IMR-90 (cell line): Measurements from ENCODE around the gene IGFBP3. TPM values are rescaled to one million over a fixed set of nuclear protein-coding genes. Genes with fewer than 3 reads are reported as not detected.

Experiments used
- ATAC-seq: fragments of 200-7000 bp; cut with Tn5 transposase; 2 replicates; pipeline ENCODE4 v1.9.1; 2020; ENCODE audit warnings: low read depth, mild to moderate bottlenecking, moderate library complexity
- BruUV-seq: library from RNA; stranded (reverse); fragments of 400-500 nt; replicated peaks from 2 replicates; lab custom pipeline; 2021; lab: Mats Ljungman, UMichigan
- CTCF ChIA-PET: fragments of 300-600 bp; formaldehyde crosslinking; extraction: SDS; loops from one replicate; lab custom pipeline; 2021; ENCODE audit warnings: antibody characterized with exemption; lab: Yijun Ruan, JAX
- POLR2A ChIA-PET: fragments of 300-600 bp; sonication (Branson Sonifier 250); formaldehyde crosslinking; loops from one replicate; lab custom pipeline; 2022; ENCODE audit warnings: antibody characterized with exemption; ENCODE audit not compliant: unreplicated experiment; lab: Charles Lee
- DNase-seq: peaks from one replicate; pipeline ENCODE4 v3.0.0; 2013
- H2AFZ ChIP-seq: replicated peaks from 2 replicates; pipeline ENCODE3; 2013; ENCODE audit warnings: low read length, mild to moderate bottlenecking; ENCODE audit not compliant: poor library complexity
- H2AK5ac ChIP-seq: 2 replicates; pipeline ENCODE4 v1.6.1; 2013; ENCODE audit warnings: low read depth, low read length, inconsistent platforms
- H2AK9ac ChIP-seq: replicated peaks from 2 replicates; pipeline ENCODE3; 2013; ENCODE audit warnings: mild to moderate bottlenecking, low read depth, low read length, moderate library complexity; ENCODE audit not compliant: poor library complexity
- H2BK120ac ChIP-seq: 2 replicates; pipeline ENCODE4 v1.6.1; 2013; ENCODE audit warnings: low read depth, low read length, inconsistent platforms
- H2BK15ac ChIP-seq: 3 replicates; pipeline ENCODE4 v1.6.1; 2013; ENCODE audit warnings: low read depth, low read length, inconsistent platforms
- H2BK20ac ChIP-seq: 2 replicates; pipeline ENCODE4 v1.6.1; 2013; ENCODE audit warnings: low read depth, mild to moderate bottlenecking, inconsistent platforms, low read length, moderate library complexity
- H2BK5ac ChIP-seq: 2 replicates; pipeline ENCODE4 v1.6.1; 2013; ENCODE audit warnings: mild to moderate bottlenecking, low read depth, low read length, inconsistent platforms; ENCODE audit not compliant: poor library complexity, severe bottlenecking
- H3K14ac ChIP-seq: replicated peaks from 2 replicates; pipeline ENCODE4 v1.6.1; 2013; ENCODE audit warnings: low read depth, low read length, inconsistent platforms
- H3K18ac ChIP-seq: 2 replicates; pipeline ENCODE4 v1.6.1; 2013; ENCODE audit warnings: low read depth, low read length, control low read depth
- H3K23ac ChIP-seq: 2 replicates; pipeline ENCODE4 v1.6.1; 2013; ENCODE audit warnings: low read depth, low read length, inconsistent platforms
- H3K27ac ChIP-seq: 2 replicates; pipeline ENCODE4 v1.5.1; 2013; ENCODE audit warnings: mild to moderate bottlenecking, control low read depth, low read length; ENCODE audit not compliant: insufficient read depth
- H3K27me3 ChIP-seq: 2 replicates; pipeline ENCODE4 v1.6.1; 2013; ENCODE audit warnings: low read length; ENCODE audit not compliant: control insufficient read depth, insufficient read depth
- H3K36me3 ChIP-seq: 2 replicates; pipeline ENCODE4 v1.6.1; 2013; ENCODE audit warnings: low read length, mixed read lengths; ENCODE audit not compliant: control insufficient read depth, insufficient read depth
- H3K4ac ChIP-seq: 2 replicates; pipeline ENCODE4 v1.6.1; 2013; ENCODE audit warnings: low read depth, low read length, inconsistent platforms
- H3K4me1 ChIP-seq: 2 replicates; pipeline ENCODE4 v1.6.1; 2013; ENCODE audit warnings: low read length, mixed read lengths; ENCODE audit not compliant: control insufficient read depth, insufficient read depth
- H3K4me2 ChIP-seq: 2 replicates; pipeline ENCODE4 v1.6.1; 2013; ENCODE audit warnings: low read depth, mild to moderate bottlenecking, control low read depth, low read length, moderate library complexity
- H3K4me3 ChIP-seq: 2 replicates; pipeline ENCODE4 v1.5.1; 2013; ENCODE audit warnings: low read depth, mild to moderate bottlenecking, control low read depth, low read length, moderate library complexity; ENCODE audit not compliant: insufficient read depth
- H3K56ac ChIP-seq: 2 replicates; pipeline ENCODE4 v1.6.1; 2013; ENCODE audit warnings: low read length, inconsistent platforms; ENCODE audit not compliant: insufficient read depth; ENCODE audit errors: extremely low read depth
- H3K79me1 ChIP-seq, 2 experiments: 2 replicates each; pipeline ENCODE4 v1.6.1; 2013; ENCODE audit warnings: low read length in 2 of 2, inconsistent platforms in 1 of 2, low read depth in 1 of 2
- H3K9ac ChIP-seq: 2 replicates; pipeline ENCODE4 v1.6.1; 2013; ENCODE audit warnings: low read depth, low read length, control low read depth
- H3K9me1 ChIP-seq: 2 replicates; pipeline ENCODE4 v1.6.1; 2013; ENCODE audit warnings: low read length, inconsistent platforms; ENCODE audit not compliant: insufficient read depth
- H3K9me3 ChIP-seq: 2 replicates; pipeline ENCODE4 v1.6.1; 2013; ENCODE audit warnings: low read length; ENCODE audit not compliant: control insufficient read depth, insufficient read depth
- H4K20me1 ChIP-seq: 2 replicates; pipeline ENCODE4 v1.6.1; 2013; ENCODE audit warnings: low read length, inconsistent platforms; ENCODE audit not compliant: insufficient read depth
- H4K5ac ChIP-seq: 2 replicates; pipeline ENCODE4 v1.6.1; 2013; ENCODE audit warnings: mild to moderate bottlenecking, low read depth, low read length, control low read depth
- H4K8ac ChIP-seq, 2 experiments: 2 replicates each; pipeline ENCODE4 v1.6.1; 2013; ENCODE audit warnings: low read depth in 2 of 2, low read length in 2 of 2, control low read depth in 1 of 2, inconsistent platforms in 1 of 2
- H4K91ac ChIP-seq: 2 replicates; pipeline ENCODE4 v1.6.1; 2013; ENCODE audit warnings: low read depth, low read length, inconsistent platforms; ENCODE audit not compliant: insufficient read depth
- BHLHE40 ChIP-seq: fragments of 150-350 bp; IDR thresholded peaks from 2 replicates; pipeline ENCODE4 v1.6.1; 2016; ENCODE audit warnings: mild to moderate bottlenecking, low read depth, low read length
- CEBPB ChIP-seq: IDR thresholded peaks from 2 replicates; pipeline ENCODE4 v1.6.1; 2012; ENCODE audit warnings: low read depth, low read length, improper control_type of control experiment
- CHD1 ChIP-seq: IDR thresholded peaks from 2 replicates; pipeline ENCODE4 v1.6.1; 2012; ENCODE audit warnings: low read depth, low read length, improper control_type of control experiment
- CTCF ChIP-seq: conservative IDR thresholded peaks from 2 replicates; pipeline ENCODE4 v1.5.1; 2012; ENCODE audit warnings: mild to moderate bottlenecking, low read depth, low read length, improper control_type of control experiment
- ELK1 ChIP-seq: fragments of 150-350 bp; IDR thresholded peaks from 2 replicates; pipeline ENCODE4 v1.6.1; 2016; ENCODE audit warnings: low read depth, mild to moderate bottlenecking, low read length, moderate library complexity, borderline replicate concordance
- FOS ChIP-seq: fragments of 150-350 bp; IDR thresholded peaks from 2 replicates; pipeline ENCODE4 v1.6.1; 2016; ENCODE audit warnings: low read depth, low read length
- MAFK ChIP-seq: IDR thresholded peaks from 2 replicates; pipeline ENCODE4 v1.6.1; 2012; ENCODE audit warnings: low read depth, low read length, improper control_type of control experiment
- MAZ ChIP-seq: IDR thresholded peaks from 2 replicates; pipeline ENCODE4 v1.6.1; 2012; ENCODE audit warnings: low read depth, mild to moderate bottlenecking, low read length, improper control_type of control experiment, moderate library complexity, borderline replicate concordance
- NFE2L2 ChIP-seq: fragments of 150-350 bp; IDR thresholded peaks from 2 replicates; pipeline ENCODE4 v1.6.1; 2016; ENCODE audit warnings: low read depth, mild to moderate bottlenecking, low read length
- POLR2A ChIP-seq: IDR thresholded peaks from 2 replicates; pipeline ENCODE4 v1.6.1; 2012; ENCODE audit warnings: mild to moderate bottlenecking, low read depth, low read length
- RAD21 ChIP-seq: IDR thresholded peaks from 2 replicates; pipeline ENCODE4 v1.6.1; 2012; ENCODE audit warnings: low read length, improper control_type of control experiment
- RCOR1 ChIP-seq: IDR thresholded peaks from 2 replicates; pipeline ENCODE4 v1.6.1; 2012; ENCODE audit warnings: mild to moderate bottlenecking, low read length, improper control_type of control experiment; ENCODE audit not compliant: insufficient replicate concordance
- RFX5 ChIP-seq: IDR thresholded peaks from 2 replicates; pipeline ENCODE4 v1.8.0; 2012; ENCODE audit warnings: low read depth, mild to moderate bottlenecking, low read length, moderate library complexity
- SMC3 ChIP-seq: fragments of 150-350 bp; IDR thresholded peaks from 2 replicates; pipeline ENCODE4 v1.6.1; 2016; ENCODE audit warnings: low read depth, mild to moderate bottlenecking, antibody characterized with exemption, low read length, moderate library complexity
- USF2 ChIP-seq: fragments of 150-350 bp; IDR thresholded peaks from 2 replicates; pipeline ENCODE4 v1.6.1; 2017; ENCODE audit warnings: mild to moderate bottlenecking, antibody characterized with exemption, low read length, low read depth
- WGBS, 2 experiments: methylation state at CpG; one replicate each; pipeline versions ENCODE4 v1.1.5 to v1.1.7; 2013; ENCODE audit warnings: missing lambda C conversion rate in 2 of 2; ENCODE audit not compliant: insufficient read length in 1 of 2; ENCODE audit errors: extremely low coverage in 2 of 2; 5-methylcytosine and 5-hydroxymethylcytosine counted together
- dilution Hi-C: fragments of 300-500 bp; cut with HindIII; formaldehyde crosslinking; loops from one replicate; pipeline ENCODE4 v1.14.3; 2018; ENCODE audit warnings: low sequenced_read_pairs; ENCODE audit not compliant: unreplicated experiment
- in situ Hi-C: fragments of 300-500 bp; cut with MboI; formaldehyde crosslinking; loops from 3 replicates; pipeline ENCODE4 v1.14.3; 2019; ENCODE audit warnings: low sequenced_read_pairs, inconsistent platforms, mixed read lengths
- intact Hi-C: fragments of 100-400 bp; cut with micrococcal nuclease; formaldehyde crosslinking; loops from 2 replicates; pipeline ENCODE4 v1.10.0; 2022
- polyA plus RNA-seq, 3 experiments: library from polyadenylated mRNA; depleted of rRNA; stranded (reverse); fragments of >200 nt; gene quantifications; 2 replicates each; pipeline ENCODE4 v1.2.3, GENCODE V29; 2012; ENCODE audit warnings: low replicate concordance in 1 of 3
- total RNA-seq: library from RNA; depleted of rRNA; stranded (reverse); fragments of >200 nt; gene quantifications from 2 replicates; pipeline ENCODE4 v1.2.3, GENCODE V29; 2012

IGFBP3 gene
- total and polyA plus RNA-seq, 2 of the 4 experiments (the other 2 are of a cell fraction) = 272 to 601 TPM

- peak overlapping the region; percentile 78 for H3K4ac ChIP-seq
- DNase-seq (no peak), ATAC-seq (no peak)
- peak overlapping the region; percentile 34; the same call in 1 of the 2 replicates for H4K5ac ChIP-seq
- peaks cover 12 to 22% of the 10 kb centered on the region in 2 experiments; a peak in 3 of 4 replicates for H3K79me1 ChIP-seq
- peak overlapping the region; percentile 62; the same call in 1 of the 2 replicates for H3K9ac ChIP-seq
- dilution Hi-C loops (no loop called here), intact Hi-C loops (loop anchor here (1.0 to 10.0 kb wide), 13 partner anchors 112 to 1332 kb away; no protein-coding TSS in a partner anchor), in situ Hi-C loops (loop anchor here (5.0 to 25.0 kb wide), 3 partner anchors 429 to 1164 kb away; no protein-coding TSS in a partner anchor)
- H3K4me2 ChIP-seq = peak overlapping the region; percentile 83
- peak overlapping the region; percentile 81 for H2BK120ac ChIP-seq
- H2BK5ac ChIP-seq = peak overlapping the region; percentile 75
- no peak overlapping the region for H2AK9ac ChIP-seq
- peak overlapping the region; percentile 60; the same call in 1 of the 2 replicates for H3K18ac ChIP-seq
- H2BK20ac ChIP-seq = peak overlapping the region; percentile 85
- H3K9me3 ChIP-seq = no peaks in the 10 kb centered on the region
- 0% methylated on average over 4 of the region's 11 CpGs; no CpG with 5 or more reads in 1 of the 2 experiments for WGBS, 2 experiments
- peak overlapping the region; percentile 6; the same call in 1 of the 2 replicates for H3K4me3 ChIP-seq
- peak overlapping the region; percentile 77 for H2BK15ac ChIP-seq
- no peaks in the 10 kb centered on the region for H3K27me3 ChIP-seq
- H4K20me1 ChIP-seq = peaks cover 24% of the 10 kb centered on the region
- peak overlapping the region; percentile 53 for H2AFZ ChIP-seq
- ChIA-PET POLR2A (interaction anchor here (0.6 kb wide), 1 partner anchor 53 kb away, joined by 10 read pairs; no protein-coding TSS in a partner anchor), CTCF (interaction anchor here (0.7 to 2.4 kb wide), 29 partner anchors 48 to 1265 kb away, joined by 3 to 30 read pairs (median 4); no protein-coding TSS in a partner anchor)
- BruUV-seq = no TSS peak
- peak overlapping the region; percentile 42 for H3K23ac ChIP-seq
- H3K14ac ChIP-seq = peak overlapping the region; percentile 43; the same call in 1 of the 2 replicates
- no peak overlapping the region for H3K27ac ChIP-seq
- peak overlapping the region; percentile 53 for H3K56ac ChIP-seq
- H4K91ac ChIP-seq = peak overlapping the region; percentile 87
- H3K4me1 ChIP-seq = peaks cover 17% of the 10 kb centered on the region
- H3K9me1 ChIP-seq = peaks cover 14% of the 10 kb centered on the region
- no peak overlapping the region; the same call in 1 of the 2 replicates for H2AK5ac ChIP-seq
- H3K36me3 ChIP-seq = no peaks in the 10 kb centered on the region
- peak overlapping the region; percentile 57 to 70 for H4K8ac ChIP-seq
- TF ChIP-seq ELK1 (no peak), NFE2L2 (no peak), RFX5 (no peak), SMC3 (no peak), BHLHE40 (no peak), CEBPB (no peak), RCOR1 (no peak), CHD1 (no peak), POLR2A (no peak), FOS (no peak), MAZ (no peak), RAD21 (no peak), CTCF (no peak), USF2 (no peak), MAFK (no peak)
Measured at GRCh38 chr7:45922810-45923209, 1.7 kb upstream of the IGFBP3 start.
